ENCODE measurements around the gene ARHGDIG.

ARHGDIG gene

DNA sequence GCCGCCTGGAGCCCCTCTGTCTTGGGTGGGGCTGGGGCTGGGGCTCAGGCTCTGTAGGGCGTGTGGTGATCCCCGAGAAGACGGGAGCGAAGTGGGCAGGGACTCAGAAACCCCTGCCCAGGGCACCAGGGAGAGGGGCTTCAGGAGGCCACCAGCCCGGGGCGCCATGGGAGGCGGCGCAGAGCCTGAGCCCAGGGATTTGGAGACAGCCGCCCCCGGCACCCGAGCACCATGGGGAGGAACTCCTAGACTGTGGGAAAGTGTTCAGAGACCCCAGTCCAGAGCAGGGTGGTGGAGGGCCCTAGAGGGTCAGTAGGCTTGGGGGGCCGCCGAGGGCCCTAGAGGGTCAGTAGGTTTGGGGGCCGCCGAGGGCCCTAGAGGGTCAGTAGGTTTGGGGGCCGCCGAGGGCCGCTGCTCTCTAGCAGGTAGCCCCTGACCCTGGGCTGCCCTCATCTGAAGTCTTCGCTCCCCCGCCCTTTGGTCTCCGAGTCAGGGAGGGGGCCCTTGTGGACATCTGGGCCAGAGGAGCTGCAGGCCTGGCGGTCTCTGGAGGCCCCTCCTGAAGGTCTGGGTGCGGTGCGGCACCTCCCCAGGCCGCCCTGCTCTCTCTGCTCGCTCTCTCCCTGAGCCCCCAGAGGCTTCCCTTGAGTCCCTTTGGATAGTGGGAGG is 734 bp downstream of the ARHGDIG start:
- H3K4me3 Mint-ChIP-seq: no peak overlapping the region
- peaks cover 20% of the 10 kb centered on the region for H3K27me3 Mint-ChIP-seq (ENCODE audit: low read depth)
- no peak overlapping the region for H3K27ac Mint-ChIP-seq
- no peaks in the 10 kb centered on the region for H3K9me3 Mint-ChIP-seq
- peaks cover 6% of the 10 kb centered on the region for H3K4me1 Mint-ChIP-seq (ENCODE audit: low read depth)
- H3K36me3 Mint-ChIP-seq (ENCODE audit: low read depth): no peaks in the 10 kb centered on the region
- DNase-seq (ENCODE audit: low spot score): no peak

DNA sequence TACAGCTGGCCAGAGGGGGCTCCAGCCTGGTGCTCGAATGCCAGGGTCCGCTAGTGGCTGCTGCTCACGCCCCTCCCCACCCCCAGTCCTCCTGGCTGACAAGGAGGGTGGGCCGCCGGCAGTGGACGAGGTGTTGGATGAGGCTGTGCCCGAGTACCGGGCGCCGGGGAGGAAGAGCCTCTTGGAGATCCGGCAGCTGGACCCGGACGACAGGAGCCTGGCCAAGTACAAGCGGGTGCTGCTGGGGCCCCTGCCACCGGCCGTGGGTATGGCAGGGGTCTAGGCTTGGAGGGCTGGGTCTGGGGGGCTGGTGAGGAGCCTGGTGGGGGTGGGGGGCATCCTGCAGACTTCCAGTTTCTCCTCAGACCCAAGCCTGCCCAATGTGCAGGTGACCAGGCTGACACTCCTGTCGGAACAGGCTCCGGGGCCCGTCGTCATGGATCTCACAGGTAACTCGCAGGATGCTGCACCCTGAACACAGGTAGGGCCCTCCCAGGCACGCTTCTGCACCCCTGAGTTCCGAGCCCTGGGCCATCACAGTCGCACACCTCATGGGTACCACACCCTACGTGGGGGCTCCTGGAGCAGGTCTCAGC is 1.4 kb downstream of the ARHGDIG start:
- Mint-ChIP-seq H3K27ac (no peak overlapping the region), H3K4me3 (no peak overlapping the region), H3K9me3 (no peaks in the 10 kb centered on the region), H3K27me3 (ENCODE audit: low read depth) (peaks cover 14% of the 10 kb centered on the region), H3K4me1 (ENCODE audit: low read depth) (peaks cover 6% of the 10 kb centered on the region), H3K36me3 (ENCODE audit: low read depth) (no peaks in the 10 kb centered on the region)
- no peak for DNase-seq (ENCODE audit: low spot score)

DNA sequence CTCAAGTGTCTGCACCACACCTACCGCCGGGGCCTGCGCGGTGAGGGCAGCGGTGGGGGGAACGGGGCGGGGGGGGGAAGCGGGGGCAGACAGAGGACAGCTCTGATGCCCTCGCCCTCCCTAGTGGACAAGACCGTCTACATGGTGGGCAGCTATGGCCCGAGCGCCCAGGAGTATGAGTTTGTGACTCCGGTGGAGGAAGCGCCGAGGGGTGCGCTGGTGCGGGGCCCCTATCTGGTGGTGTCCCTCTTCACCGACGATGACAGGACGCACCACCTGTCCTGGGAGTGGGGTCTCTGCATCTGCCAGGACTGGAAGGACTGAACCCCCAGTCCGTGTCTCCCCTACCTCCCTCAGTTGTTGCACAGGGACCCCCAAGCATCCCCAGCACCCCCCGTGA is 2.1 kb downstream of the ARHGDIG start:
- Mint-ChIP-seq H3K4me1 (ENCODE audit: low read depth) (peaks cover 6% of the 10 kb centered on the region), H3K27ac (no peak overlapping the region), H3K9me3 (no peaks in the 10 kb centered on the region), H3K27me3 (ENCODE audit: low read depth) (peaks cover 7% of the 10 kb centered on the region), H3K4me3 (no peak overlapping the region), H3K36me3 (ENCODE audit: low read depth) (peaks cover 2% of the 10 kb centered on the region)
- no peak for DNase-seq (ENCODE audit: low spot score)

DNA sequence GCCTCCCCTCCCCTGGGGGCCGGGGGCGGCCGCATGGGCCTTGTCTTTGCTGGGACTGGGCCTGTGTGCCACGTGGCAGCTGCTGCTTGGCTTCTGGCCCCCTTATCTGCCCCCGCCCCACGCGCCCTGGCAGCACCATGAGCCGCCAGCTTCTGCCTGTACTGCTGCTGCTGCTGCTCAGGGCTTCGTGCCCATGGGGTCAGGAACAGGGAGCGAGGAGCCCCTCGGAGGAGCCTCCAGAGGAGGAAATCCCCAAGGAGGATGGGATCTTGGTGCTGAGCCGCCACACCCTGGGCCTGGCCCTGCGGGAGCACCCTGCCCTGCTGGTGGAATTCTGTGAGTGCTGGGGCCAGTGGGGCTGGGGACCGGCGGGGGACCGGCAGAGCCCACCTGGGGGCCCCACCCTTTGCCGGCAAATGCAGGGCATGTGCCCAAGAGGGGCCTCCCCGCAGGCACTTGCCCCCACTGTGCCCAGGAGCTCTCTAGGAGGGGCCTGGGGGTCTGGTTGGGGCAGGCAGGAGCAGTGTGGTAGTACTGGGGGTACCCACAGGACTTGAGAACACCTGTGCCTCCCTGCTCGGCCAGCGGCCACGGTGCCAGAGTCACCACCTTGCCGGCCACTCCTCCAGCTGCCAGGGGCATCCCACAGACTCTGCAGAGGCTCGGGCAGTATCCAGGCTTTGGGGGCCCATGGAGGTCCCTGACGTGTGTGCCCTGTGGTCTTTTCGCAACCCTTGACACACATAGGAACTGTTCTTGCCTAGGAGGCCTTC is 2.8 kb downstream of the ARHGDIG start, which contains the start of gene PDIA2:
PDIA2 (plus strand) TSS at position 132 of the 773 bp plus-strand sequence; CDS start at position 138, 6 bp downstream.
- DNase-seq (ENCODE audit: low spot score): no peak
- Mint-ChIP-seq H3K9me3 (no peaks in the 10 kb centered on the region), H3K4me3 (no peak within 1 kb of the TSS), H3K4me1 (ENCODE audit: low read depth) (peaks cover 6% of the 10 kb centered on the region), H3K27me3 (ENCODE audit: low read depth) (peaks cover 7% of the 10 kb centered on the region), H3K36me3 (ENCODE audit: low read depth) (peaks cover 6% of the 10 kb centered on the region), H3K27ac (no peak within 1 kb of the TSS)

DNA sequence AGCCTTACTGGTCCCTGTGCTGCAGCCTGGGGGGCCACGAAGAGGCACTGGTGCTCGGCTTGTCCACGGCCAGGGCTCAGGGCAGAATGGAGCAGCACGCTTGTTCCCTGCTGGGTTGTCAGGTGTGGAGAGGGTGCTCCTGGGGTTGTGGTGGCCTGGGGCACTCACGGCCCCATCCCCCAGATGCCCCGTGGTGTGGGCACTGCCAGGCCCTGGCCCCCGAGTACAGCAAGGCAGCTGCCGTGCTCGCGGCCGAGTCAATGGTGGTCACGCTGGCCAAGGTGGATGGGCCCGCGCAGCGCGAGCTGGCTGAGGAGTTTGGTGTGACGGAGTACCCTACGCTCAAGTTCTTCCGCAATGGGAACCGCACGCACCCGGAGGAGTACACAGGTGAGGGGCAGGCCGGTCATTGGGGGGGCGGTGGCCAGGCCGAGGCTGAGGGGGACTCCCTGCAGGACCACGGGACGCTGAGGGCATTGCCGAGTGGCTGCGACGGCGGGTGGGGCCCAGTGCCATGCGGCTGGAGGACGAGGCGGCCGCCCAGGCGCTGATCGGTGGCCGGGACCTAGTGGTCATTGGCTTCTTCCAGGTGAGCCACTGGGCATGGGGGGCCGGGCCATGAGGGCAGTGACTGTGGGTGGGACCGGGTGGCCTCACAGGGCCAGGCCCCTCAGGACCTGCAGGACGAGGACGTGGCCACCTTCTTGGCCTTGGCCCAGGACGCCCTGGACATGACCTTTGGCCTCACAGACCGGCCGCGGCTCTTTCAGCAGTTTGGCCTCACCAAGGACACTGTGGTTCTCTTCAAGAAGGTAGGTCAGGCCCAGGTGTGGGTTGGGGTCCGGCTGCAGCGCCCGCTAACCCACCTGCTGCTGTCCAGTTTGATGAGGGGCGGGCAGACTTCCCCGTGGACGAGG is 4.1 kb downstream of the ARHGDIG start:
- Mint-ChIP-seq H3K9me3 (no peaks in the 10 kb centered on the region), H3K4me3 (no peak overlapping the region), H3K27me3 (ENCODE audit: low read depth) (peaks cover 3% of the 10 kb centered on the region), H3K27ac (no peak overlapping the region), H3K36me3 (ENCODE audit: low read depth) (peaks cover 7% of the 10 kb centered on the region), H3K4me1 (ENCODE audit: low read depth) (no peaks in the 10 kb centered on the region)
- DNase-seq (ENCODE audit: low spot score): no peak

DNA sequence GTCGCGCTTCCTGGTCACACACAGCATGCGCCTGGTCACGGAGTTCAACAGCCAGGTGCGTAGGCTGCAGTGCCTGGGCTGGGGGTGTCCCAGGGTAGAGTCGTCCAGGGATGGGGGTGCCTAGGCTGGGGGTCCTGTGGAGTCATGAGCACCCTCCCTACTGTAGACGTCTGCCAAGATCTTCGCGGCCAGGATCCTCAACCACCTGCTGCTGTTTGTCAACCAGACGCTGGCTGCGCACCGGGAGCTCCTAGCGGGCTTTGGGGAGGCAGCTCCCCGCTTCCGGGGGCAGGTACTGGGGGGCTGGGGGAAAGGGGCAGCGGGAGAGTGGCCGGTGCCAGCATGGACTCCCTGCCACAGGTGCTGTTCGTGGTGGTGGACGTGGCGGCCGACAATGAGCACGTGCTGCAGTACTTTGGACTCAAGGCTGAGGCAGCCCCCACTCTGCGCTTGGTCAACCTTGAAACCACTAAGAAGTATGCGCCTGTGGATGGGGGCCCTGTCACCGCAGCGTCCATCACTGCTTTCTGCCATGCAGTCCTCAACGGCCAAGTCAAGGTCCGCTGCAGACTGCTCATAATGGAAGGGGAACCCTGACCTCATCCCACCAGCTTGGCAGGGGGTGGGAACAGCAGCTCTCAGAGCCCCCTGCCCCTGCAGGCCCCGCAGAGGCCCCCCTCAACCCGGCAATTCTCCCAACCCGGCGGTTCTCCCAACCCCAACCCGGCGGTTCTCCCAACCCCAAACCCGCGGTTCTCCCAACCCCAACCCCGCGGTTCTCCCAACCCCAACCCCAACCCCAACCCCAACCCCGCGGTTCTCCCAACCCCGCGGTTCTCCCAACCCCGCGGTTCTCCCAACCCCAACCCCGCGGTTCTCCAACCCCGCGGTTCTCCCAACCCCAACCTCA is 5.0 kb downstream of the ARHGDIG start:
- no peak for DNase-seq (ENCODE audit: low spot score)
- H3K4me3 Mint-ChIP-seq: no peak overlapping the region
- H3K27me3 Mint-ChIP-seq (ENCODE audit: low read depth): peaks cover 3% of the 10 kb centered on the region
- no peak overlapping the region for H3K27ac Mint-ChIP-seq
- no peaks in the 10 kb centered on the region for H3K9me3 Mint-ChIP-seq
- H3K4me1 Mint-ChIP-seq (ENCODE audit: low read depth): no peaks in the 10 kb centered on the region
- peaks cover 7% of the 10 kb centered on the region for H3K36me3 Mint-ChIP-seq (ENCODE audit: low read depth)

DNA sequence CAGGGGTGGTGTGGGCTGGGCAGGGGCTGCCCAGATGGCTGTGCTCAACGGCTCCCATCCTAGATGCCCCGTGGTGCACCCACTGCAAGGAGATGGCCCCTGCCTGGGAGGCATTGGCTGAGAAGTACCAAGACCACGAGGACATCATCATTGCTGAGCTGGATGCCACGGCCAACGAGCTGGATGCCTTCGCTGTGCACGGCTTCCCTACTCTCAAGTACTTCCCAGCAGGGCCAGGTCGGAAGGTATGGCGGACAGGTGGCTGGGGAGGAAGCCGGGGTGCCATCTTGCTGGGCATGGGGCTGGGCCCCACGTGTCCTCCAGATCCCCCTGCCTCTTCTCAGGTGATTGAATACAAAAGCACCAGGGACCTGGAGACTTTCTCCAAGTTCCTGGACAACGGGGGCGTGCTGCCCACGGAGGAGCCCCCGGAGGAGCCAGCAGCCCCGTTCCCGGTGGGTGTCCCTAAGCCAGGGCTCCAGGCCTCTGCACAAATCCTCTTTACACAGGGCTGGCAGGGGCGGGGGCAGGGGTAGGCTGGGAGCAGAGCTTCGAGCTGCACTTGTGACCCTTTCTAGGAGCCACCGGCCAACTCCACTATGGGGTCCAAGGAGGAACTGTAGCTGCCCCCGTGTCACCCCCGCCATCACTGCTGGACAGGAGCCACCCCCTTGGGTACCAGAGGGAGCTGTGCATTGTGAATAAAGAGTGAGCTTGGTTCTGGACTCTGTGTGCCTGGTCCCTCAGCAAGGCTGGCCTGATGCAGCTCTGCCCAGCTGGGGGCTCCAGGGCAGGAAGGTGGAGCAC is 6.3 kb downstream of the ARHGDIG start:
- DNase-seq (ENCODE audit: low spot score): no peak
- no peak overlapping the region for H3K27ac Mint-ChIP-seq
- H3K4me1 Mint-ChIP-seq (ENCODE audit: low read depth): no peaks in the 10 kb centered on the region
- no peak overlapping the region for H3K4me3 Mint-ChIP-seq
- H3K27me3 Mint-ChIP-seq (ENCODE audit: low read depth): no peaks in the 10 kb centered on the region
- peaks cover 11% of the 10 kb centered on the region for H3K36me3 Mint-ChIP-seq (ENCODE audit: low read depth)
- no peaks in the 10 kb centered on the region for H3K9me3 Mint-ChIP-seq

DNA sequence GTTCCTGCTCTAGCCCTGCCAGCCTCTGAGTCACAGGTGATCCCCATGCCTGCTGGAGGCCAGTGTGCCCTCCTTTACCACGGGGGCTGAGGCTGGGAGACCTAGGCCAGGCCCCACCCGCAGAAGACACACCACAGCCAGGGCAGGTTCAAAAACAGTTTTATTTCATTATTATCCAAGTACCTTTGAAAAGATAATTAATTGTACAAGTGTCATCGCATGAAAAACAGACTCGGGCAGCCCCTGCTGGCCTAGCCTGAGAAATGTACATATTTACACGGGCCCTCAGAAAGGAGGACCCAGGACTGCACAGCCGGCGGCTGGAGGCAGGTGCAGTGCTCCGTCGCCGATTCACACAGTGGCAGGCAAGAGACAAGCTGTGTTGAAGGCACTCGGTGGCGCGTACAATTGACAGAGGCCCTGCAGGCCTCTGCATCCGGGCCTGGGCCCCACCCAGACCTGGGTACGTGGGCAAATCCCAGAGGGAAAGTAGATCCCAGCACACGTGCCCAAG is 7.0 kb downstream of the ARHGDIG start:
- Mint-ChIP-seq H3K36me3 (ENCODE audit: low read depth) (peaks cover 12% of the 10 kb centered on the region), H3K27ac (no peak overlapping the region), H3K27me3 (ENCODE audit: low read depth) (no peaks in the 10 kb centered on the region), H3K9me3 (no peaks in the 10 kb centered on the region), H3K4me1 (ENCODE audit: low read depth) (no peaks in the 10 kb centered on the region), H3K4me3 (no peak overlapping the region)
- DNase-seq (ENCODE audit: low spot score): no peak

DNA sequence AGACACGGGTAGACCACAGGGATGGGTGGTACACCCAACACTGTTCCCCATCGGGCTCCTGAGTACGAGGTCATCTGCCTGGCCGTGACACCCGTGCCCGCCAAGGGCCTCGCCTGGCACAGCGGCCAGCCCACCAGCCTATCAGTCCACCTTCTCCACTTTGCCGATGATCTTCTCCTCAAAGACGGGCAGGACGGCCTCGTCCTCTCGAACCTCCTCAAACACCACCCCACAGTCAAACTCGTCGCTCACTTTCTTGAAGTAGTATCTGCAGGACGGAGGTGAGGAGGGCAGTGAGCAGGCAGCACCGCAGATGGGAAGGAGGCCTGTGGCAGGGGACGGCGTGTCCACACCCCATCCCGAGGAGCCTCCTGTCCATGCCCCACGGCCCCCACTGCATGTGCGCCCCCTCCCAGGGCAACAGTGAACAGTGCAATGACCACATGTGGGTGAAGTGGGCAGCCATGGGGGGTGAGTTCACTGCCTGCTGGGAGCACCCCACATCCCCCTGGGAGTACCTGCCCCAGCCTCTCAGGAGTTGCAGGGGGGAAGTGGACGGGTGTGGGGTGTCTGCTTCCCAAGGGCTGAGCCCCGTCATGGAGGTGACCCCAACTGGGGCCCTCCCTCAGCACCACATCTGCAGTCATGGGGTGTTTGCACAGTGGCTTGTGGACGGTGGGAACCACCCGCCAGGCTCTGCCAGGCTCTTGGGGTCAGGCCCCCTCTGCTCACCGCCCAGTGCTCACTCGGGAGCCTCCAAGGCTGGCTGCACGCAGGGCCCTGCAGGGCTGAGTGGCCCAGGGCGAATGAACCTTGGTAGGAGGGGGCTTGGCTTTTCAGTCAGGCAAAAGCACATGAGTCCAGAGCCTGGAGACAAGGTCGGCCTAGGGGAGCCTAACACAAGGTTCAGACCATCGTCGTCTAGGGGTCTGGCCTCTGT is 7.9 kb downstream of the ARHGDIG start:
- H3K27ac Mint-ChIP-seq: no peak overlapping the region
- H3K36me3 Mint-ChIP-seq (ENCODE audit: low read depth): peaks cover 15% of the 10 kb centered on the region
- H3K4me3 Mint-ChIP-seq: no peak overlapping the region
- no peaks in the 10 kb centered on the region for H3K27me3 Mint-ChIP-seq (ENCODE audit: low read depth)
- no peak for DNase-seq (ENCODE audit: low spot score)
- no peaks in the 10 kb centered on the region for H3K9me3 Mint-ChIP-seq
- H3K4me1 Mint-ChIP-seq (ENCODE audit: low read depth): no peaks in the 10 kb centered on the region

DNA sequence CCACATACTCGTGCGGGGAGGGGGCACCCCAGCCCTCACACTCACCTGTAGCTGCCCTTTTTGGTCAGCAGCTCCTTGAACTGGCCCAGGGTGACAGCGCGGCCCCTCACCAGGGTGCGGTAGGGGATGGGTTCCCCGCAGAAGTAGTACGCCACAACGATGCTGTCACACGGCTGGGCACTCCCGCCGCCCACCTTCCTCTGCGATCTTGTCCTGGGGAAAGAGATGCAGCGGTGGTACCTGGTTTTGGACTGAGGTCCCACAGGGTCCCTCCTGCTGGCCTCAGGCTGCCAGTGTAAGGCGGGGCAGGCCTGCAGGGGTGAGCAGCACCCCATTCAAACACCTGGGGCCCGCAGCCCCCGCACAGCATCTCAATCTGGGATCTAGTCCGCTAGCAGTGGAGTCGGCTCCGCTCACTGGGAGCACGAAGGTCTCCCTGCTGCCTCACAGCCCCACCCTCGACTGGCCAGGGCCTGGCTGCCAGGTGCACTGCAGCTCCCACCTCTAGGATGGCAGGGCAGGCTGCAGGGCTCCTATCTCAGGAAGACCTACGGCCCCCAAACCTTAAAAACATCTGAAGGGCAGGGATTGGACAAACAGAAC is 9.1 kb downstream of the ARHGDIG start:
- H3K9me3 Mint-ChIP-seq: no peaks in the 10 kb centered on the region
- no peaks in the 10 kb centered on the region for H3K4me1 Mint-ChIP-seq (ENCODE audit: low read depth)
- peaks cover 15% of the 10 kb centered on the region for H3K36me3 Mint-ChIP-seq (ENCODE audit: low read depth)
- H3K4me3 Mint-ChIP-seq: no peak overlapping the region
- H3K27me3 Mint-ChIP-seq (ENCODE audit: low read depth): no peaks in the 10 kb centered on the region
- no peak for DNase-seq (ENCODE audit: low spot score)
- H3K27ac Mint-ChIP-seq: no peak overlapping the region

DNA sequence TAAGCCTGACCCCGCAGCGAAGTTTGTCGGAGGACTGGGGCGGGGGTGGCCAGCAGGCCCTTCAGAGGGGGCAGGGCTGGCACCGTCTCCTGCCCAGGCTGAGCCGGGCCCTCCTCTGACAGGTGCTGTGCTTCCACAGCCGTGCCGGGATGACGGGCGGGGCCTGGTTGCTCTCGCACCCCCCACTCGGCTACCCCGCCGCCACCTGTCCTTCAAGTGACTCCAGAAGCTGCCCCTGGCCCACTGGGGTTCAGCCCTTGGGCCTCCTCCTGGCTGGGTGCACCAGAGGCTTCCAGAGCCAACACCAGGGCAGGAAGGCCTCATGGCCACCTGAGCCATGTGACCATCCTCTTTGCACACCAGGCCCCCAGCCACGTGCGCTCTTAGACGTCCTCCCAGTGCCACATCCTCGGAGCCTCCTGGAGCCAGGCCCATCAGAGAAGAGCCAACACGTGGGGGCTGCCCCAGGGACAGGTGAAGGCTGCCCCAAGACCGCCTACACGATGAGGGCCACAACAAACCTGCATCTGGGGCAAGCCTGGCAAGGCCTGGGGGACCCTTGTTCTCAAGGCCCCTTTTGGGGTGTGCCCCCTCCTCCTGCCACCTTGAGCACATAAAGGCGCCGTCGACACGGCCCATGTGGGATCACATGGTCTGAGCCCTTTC is 9.8 kb downstream of the ARHGDIG start:
- Mint-ChIP-seq H3K36me3 (ENCODE audit: low read depth) (peaks cover 15% of the 10 kb centered on the region), H3K4me1 (ENCODE audit: low read depth) (no peaks in the 10 kb centered on the region), H3K27ac (no peak overlapping the region), H3K4me3 (no peak overlapping the region), H3K9me3 (no peaks in the 10 kb centered on the region), H3K27me3 (ENCODE audit: low read depth) (no peaks in the 10 kb centered on the region)
- no peak for DNase-seq (ENCODE audit: low spot score)

Data from T-helper 2 cell treated with Interferon-gamma antibody and Interleukin-4, amounts not matched to agents 5 μg/mL and 100 μg/mL, for 36 hours (primary cell).